GM12892 (cell line): ENCODE results near the gene TCF21.

Experiments
- DNase-seq: peaks from one replicate; pipeline ENCODE4 v3.0.0; 2011; ENCODE audit not compliant: insufficient read length
- FAIRE-seq: peaks from 2 replicates; lab custom pipeline; 2011; peaks lifted over from hg19 to GRCh38; lab: Jason Lieb, UNC
- POLR2A ChIP-seq: IDR thresholded peaks from 2 replicates; pipeline ENCODE4 v1.6.1; 2011; ENCODE audit warnings: low read depth, low read length, control low read depth
- POLR2AphosphoS5 ChIP-seq: IDR thresholded peaks from 2 replicates; pipeline ENCODE4 v1.6.1; 2011; ENCODE audit warnings: low read depth, low read length, control low read depth
- TAF1 ChIP-seq: IDR thresholded peaks from 2 replicates; pipeline ENCODE4 v1.6.1; 2011; ENCODE audit warnings: low read depth, mild to moderate bottlenecking, control low read depth, low read length, borderline replicate concordance

Gene TCF21

DNA sequence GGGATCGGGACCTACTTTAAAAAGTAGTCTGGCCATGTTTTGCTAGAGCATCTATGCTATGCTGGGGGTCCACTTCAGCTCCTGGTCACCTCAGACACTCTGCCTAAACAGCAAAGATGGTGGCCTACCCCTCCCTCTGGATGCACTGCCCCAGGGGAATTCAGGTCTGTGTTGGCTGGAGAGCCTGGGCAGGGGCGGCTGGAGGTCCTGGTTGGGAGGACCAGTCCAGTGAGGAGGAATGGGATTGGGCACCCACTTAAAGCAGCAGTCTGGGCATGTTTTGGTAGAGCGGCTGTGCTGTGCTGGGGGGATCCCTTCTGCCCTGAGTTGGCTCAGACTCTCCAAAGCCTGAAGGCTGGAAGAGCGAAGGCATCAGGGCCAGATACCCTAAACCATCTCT, 23.2 kb upstream of the TCF21 start:
- FAIRE-seq (no peak), DNase-seq (no peak)
- TF ChIP-seq TAF1: no peak
- no peak for TF ChIP-seq POLR2AphosphoS5
- no peak for TF ChIP-seq POLR2A

- no peak for DNase-seq
- TF ChIP-seq TAF1 (no peak), POLR2A (no peak), POLR2AphosphoS5 (no peak)
- no peak for FAIRE-seq
Observed at GRCh38 chr6:133871131-133871530, 17.8 kb upstream of the TCF21 start.

- FAIRE-seq: no peak
- DNase-seq: no peak
- TF ChIP-seq POLR2A (no peak), POLR2AphosphoS5 (no peak), TAF1 (no peak)
Observed at GRCh38 chr6:133873538-133873937, 15.4 kb upstream of the TCF21 start.

DNA sequence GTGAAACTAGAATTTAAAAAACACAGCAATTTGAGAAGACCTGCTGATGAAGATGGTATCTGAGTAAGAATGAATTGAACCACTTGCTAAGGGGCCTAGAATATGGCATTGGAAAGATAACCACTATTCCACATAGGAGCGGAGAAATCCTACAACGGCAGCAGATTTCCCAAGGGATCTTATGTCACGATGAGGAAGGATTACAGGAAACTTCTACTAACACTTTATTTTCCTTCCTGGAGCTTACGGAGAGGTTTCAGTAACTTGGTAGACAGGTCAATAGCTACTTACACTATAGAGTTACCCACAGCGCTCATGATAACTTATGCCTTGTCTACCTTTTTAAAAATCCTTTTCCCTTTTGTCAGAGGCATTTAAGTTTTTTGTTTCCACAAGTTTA, 11.8 kb upstream of the TCF21 start:
- no peak for FAIRE-seq
- TF ChIP-seq TAF1 (no peak), POLR2A (no peak), POLR2AphosphoS5 (no peak)
- DNase-seq: no peak

- no peak for TF ChIP-seq POLR2AphosphoS5
- TF ChIP-seq POLR2A: no peak
- no peak for TF ChIP-seq TAF1
- DNase-seq: no peak
- no peak for FAIRE-seq
Observed at GRCh38 chr6:133880006-133880405, 8.9 kb upstream of the TCF21 start.

DNA sequence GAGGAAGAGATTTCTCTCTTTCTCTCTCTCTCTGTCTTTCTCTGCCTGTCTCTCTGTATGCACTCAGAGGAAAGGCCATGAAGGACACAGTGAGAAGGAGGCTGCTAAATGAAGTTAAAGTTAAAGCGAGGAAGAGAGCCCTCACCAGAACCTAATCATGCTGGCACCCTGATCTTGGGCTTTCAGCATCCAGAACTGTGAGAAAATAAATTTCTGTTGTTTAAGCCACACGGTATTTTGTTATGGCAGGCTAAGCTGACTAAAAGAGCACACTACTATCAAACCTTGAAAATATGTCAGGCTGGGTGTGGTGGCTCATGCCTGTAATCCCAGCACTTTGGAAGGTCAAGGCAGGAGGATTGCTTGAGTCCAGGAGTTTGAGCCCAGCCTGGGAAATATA, 8.0 kb upstream of the TCF21 start:
- FAIRE-seq: no peak
- TF ChIP-seq POLR2AphosphoS5 (no peak), POLR2A (no peak), TAF1 (no peak)
- no peak for DNase-seq

DNA sequence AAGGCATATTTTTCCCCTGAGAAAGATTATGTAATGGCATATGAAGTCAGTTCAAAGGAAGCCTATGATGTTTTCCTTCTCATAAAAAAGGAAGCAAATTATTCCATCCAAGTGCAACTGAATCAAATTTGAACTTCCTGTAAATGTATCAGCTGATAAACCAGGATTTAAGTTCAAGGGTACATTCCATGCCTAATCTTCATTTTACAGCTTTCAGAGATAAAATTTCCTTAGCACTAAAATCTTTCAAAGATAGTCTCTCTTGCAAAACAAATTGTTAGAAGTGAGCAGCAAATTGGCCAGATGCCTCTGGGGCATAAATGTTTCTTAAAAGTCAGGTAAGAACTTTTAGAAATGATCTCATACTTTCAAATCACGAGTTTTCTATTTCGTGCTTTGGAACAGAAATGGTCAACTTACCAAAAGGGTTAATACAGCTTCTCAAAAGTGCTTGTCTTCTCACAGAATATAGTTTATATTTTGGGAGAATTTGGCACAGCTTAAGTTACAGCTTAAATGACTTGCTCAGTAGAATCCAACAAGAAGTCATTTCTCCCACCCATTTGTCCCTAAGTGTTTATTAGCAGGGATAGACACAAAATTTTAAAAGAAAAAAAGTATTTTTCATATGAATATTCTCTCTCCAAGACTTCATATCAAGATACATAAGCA, 2.7 kb upstream of the TCF21 start:
- DNase-seq (no peak), FAIRE-seq (no peak)
- TF ChIP-seq POLR2AphosphoS5 (no peak), POLR2A (no peak), TAF1 (no peak)

DNA sequence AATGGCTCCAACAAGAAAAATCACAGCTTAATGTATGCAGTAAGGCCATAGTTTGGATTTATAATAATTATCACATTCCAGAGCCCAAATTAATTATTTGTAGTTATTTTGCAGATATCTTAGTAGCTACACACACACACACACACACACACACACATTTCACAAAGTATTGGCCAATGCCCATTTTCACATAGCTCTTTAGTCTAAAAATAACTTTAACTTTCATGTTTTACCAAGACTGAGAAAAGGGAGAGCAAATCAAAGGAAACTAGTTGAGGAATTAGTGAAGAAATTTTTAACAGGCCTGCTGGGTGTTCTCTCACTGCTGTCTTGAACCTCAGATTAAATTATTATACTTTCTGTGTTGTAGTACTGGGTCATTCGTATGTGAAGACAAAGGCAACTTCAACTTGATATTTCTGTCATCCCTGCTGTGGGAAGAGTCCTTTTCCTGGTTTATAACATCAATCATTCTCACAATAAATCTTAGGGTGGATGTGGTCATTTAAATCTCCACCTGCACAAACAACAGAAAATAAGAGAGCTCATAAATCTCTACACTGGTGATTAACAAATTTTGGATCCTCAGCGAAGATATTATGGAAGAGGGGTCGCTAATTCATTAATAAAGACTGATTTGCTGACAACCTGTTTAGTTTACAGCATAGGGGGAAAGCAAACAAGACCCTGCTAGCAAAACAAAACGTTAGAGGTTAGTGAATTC, 1.6 kb upstream of the TCF21 start:
- FAIRE-seq (no peak), DNase-seq (no peak)
- TF ChIP-seq POLR2A (no peak), POLR2AphosphoS5 (no peak), TAF1 (no peak)

DNA sequence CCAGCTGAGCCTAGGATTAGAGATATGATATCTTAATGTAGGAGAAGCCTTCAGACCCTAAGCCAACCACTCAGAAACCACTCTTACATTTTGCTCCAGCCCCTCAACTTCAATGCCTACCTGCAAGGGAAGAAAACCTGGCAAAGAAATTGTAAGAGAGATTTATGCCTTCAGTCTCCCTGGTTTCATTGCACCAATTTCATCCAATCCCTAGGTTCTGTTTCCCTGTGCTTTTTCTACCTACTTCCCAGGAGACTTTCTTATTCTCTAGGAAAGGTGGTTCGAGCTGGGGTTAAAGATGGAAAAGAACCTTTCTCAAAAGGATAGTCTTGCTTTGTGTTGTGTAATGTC, 1.1 kb upstream of the TCF21 start:
- FAIRE-seq (no peak), DNase-seq (no peak)
- TF ChIP-seq POLR2AphosphoS5: no peak
- no peak for TF ChIP-seq TAF1
- no peak for TF ChIP-seq POLR2A

- DNase-seq: no peak
- FAIRE-seq: no peak
Observed at GRCh38 chr6:133889557-133890403, 867 bp downstream of the TCF21 start.

DNA sequence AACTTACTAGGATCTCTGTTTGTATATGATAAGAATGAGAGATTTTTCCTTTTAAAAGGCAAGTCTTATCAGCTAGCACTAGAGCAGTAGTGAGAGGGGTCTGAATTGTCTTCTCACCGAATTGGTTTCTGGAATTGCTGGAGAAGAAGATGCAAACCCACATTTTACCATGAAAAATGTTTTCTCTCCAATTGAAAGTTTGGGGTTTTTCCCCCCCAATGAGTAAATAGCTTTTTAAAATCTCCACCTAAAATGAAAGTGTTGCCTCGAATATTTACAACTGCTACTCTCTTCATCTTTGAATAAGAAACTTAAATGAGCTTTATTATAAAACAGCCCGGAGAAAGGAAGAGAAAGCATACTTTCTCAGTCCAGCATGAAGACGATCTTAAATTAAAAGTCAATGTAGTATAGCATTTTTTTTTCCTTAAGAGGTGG, 1.8 kb downstream of the TCF21 start:
- FAIRE-seq: no peak
- no peak for DNase-seq
- TF ChIP-seq POLR2AphosphoS5: no peak
- TF ChIP-seq POLR2A: no peak
- no peak for TF ChIP-seq TAF1

More at GRCh38 chr6:133889557-133890403, 867 bp downstream of the TCF21 start:
- TF ChIP-seq TAF1: no peak
- no peak for TF ChIP-seq POLR2AphosphoS5
- no peak for TF ChIP-seq POLR2A
